Cardiac muscle cell (in vitro differentiated cells and primary cell): ENCODE results near the gene FAM9C. TPM values are rescaled to one million over a fixed set of nuclear protein-coding genes. Genes with fewer than 3 reads are reported as not detected.

ENCODE experiments used
- DNase-seq, 2 donors: peaks; one replicate each; pipeline versions ENCODE4 v3.0.0 to v3.0.0-alpha.2; 2010 to 2017; ENCODE audit warnings: low read depth in 1 of 2, low spot score in 1 of 2
- H3K27ac ChIP-seq: fragments of 200-600 bp; sonication (generic); 2 replicates; pipeline ENCODE4 v1.5.1; 2016
- H3K27me3 ChIP-seq: fragments of 200-600 bp; sonication (generic); 2 replicates; pipeline ENCODE4 v1.6.0; 2016; ENCODE audit warnings: control low read depth
- H3K36me3 ChIP-seq: fragments of 200-600 bp; sonication (generic); 2 replicates; pipeline ENCODE4 v1.5.1; 2016; ENCODE audit warnings: control low read depth
- H3K4me1 ChIP-seq: fragments of 200-600 bp; sonication (generic); 2 replicates; pipeline ENCODE4 v1.8.1; 2017; ENCODE audit warnings: low read depth, mild to moderate bottlenecking, mixed run types
- H3K4me3 ChIP-seq: fragments of 200-600 bp; sonication (generic); 2 replicates; pipeline ENCODE4 v1.5.1; 2016; ENCODE audit warnings: mild to moderate bottlenecking
- H3K9me3 ChIP-seq: fragments of 200-600 bp; sonication (generic); 2 replicates; pipeline ENCODE4 v1.5.1; 2017; ENCODE audit warnings: low read depth, mild to moderate bottlenecking, control low read depth
- polyA plus RNA-seq: library from polyadenylated mRNA; unstranded; fragments of >200 nt; fragmentation: Nextera tagmentation; extraction: Ambion mirVana; gene quantifications from 2 replicates; pipeline ENCODE4 v1.2.1, GENCODE V29; 2016
- total RNA-seq: library from RNA; depleted of rRNA; stranded (reverse); fragments of >200 nt; gene quantifications from 2 replicates; pipeline ENCODE4 v1.2.3, GENCODE V29; 2016
- TF ChIP-seq, protein P1 (sequence below): IDR thresholded peaks from 2 replicates; pipeline ENCODE4 v1.5.1; 2012; ENCODE audit warnings: low read depth, mild to moderate bottlenecking, low read length

Gene FAM9C
- total and polyA plus RNA-seq, 2 experiments from 2014 or later, result not detected

DNA sequence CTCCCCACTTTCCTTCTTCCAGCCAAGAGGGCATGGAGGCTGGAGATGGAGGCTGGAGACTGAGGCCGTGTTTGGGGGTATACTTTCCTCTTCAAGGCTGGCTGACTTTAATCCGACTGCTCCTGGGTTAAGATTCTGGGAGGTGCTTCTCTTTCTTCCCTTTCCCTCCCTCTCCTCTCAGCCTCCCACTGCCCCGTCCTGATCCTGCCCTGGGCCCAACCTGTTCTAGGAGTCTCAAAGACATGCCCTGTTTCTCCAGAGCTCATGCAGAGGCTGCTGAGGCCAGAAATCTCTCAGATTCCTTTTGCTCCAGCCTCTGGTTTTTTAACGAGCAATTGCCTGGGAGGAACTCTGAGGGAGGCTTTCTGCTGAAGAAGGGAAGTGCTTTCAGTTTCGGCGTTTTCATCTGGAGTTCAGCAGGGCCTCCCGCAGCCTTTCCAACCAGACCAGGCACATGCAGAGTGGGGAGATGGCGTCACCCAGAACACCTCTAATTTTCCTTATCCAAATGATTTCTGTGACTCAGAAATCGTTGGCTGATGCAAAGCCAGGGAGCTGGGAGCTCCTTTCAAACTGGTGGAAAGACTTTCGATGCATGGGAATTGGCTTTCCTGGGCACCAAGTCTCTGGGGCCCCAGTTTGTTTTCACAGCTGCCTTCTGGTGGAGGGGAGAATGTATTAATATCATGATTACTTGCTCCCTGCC is 34.5 kb upstream of the FAM9C start:
- TF ChIP-seq, protein P1, sequence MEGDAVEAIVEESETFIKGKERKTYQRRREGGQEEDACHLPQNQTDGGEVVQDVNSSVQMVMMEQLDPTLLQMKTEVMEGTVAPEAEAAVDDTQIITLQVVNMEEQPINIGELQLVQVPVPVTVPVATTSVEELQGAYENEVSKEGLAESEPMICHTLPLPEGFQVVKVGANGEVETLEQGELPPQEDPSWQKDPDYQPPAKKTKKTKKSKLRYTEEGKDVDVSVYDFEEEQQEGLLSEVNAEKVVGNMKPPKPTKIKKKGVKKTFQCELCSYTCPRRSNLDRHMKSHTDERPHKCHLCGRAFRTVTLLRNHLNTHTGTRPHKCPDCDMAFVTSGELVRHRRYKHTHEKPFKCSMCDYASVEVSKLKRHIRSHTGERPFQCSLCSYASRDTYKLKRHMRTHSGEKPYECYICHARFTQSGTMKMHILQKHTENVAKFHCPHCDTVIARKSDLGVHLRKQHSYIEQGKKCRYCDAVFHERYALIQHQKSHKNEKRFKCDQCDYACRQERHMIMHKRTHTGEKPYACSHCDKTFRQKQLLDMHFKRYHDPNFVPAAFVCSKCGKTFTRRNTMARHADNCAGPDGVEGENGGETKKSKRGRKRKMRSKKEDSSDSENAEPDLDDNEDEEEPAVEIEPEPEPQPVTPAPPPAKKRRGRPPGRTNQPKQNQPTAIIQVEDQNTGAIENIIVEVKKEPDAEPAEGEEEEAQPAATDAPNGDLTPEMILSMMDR, result no peak
- Histone ChIP-seq H3K4me1 (no peaks in the 10 kb centered on the region), H3K27me3 (no peaks in the 10 kb centered on the region), H3K4me3 (no peak overlapping the region), H3K36me3 (no peaks in the 10 kb centered on the region), H3K9me3 (peaks cover 3% of the 10 kb centered on the region), H3K27ac (no peak overlapping the region)
- DNase-seq, result peak in 1 of 2 donors; percentile 85

DNA sequence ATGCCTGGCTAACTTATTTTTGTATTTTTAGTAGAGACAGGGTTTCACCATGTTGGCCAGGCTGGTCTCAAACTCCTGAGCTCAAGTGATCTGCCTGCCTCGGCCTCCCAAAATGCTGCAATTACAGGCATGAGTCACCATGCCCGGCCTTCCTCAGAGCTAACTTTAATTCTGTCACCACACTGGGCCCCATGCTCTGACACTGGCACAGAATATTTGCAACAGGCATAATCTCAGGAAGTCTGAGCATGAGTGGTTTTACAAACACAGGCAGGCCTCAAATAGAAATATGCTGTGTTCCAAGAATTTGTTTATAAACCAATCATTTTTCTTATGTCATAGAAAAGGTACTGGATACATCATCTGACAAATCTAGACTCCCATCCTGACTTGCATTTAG is 32.7 kb upstream of the FAM9C start:
- no peak for DNase-seq
- Histone ChIP-seq H3K36me3 (no peaks in the 10 kb centered on the region), H3K9me3 (peaks cover 3% of the 10 kb centered on the region), H3K27ac (no peak overlapping the region), H3K4me3 (no peak overlapping the region), H3K4me1 (no peaks in the 10 kb centered on the region), H3K27me3 (no peaks in the 10 kb centered on the region)
- TF ChIP-seq, protein P1, result no peak

DNA sequence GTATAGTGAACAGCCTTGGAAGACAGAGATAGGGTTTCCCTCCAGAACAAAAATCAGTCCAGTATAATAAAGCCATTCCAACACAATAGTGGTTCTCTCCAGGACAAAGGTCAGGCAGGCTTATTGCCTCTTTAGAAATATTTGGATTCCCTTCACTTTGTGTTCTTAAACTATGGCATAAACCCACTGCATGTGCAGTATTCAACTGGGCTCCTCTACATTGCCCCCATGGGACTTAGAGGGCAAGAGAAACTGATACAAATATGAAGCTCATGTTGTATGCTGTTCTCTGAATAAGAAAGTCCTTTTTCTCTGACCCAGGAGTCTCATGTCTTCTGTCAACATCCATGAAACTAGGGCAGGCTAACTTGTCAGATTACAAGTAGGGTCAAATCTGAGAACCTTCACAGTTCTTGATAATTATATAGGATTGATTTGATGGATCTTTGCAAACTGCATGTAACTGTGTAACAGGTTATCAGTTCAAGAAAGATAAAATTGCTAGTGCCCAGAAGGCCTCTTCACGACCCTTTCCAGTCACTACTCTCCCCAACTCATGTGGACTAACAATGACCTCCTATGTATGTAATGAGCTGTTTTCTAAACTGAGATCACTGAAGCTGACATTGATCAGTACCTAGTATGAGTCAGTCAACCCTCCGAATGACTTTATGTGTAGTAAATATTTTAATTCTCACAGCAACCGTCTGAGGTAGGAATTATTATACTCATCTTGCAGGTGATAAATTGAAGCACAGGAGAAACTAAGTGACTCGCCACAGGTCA is 31.9 kb upstream of the FAM9C start:
- H3K36me3 ChIP-seq, result no peaks in the 10 kb centered on the region
- H3K27ac ChIP-seq, result no peak overlapping the region
- no peaks in the 10 kb centered on the region for H3K27me3 ChIP-seq
- TF ChIP-seq, protein P1, result no peak
- DNase-seq, result no peak
- no peak overlapping the region for H3K4me3 ChIP-seq
- H3K4me1 ChIP-seq, result no peaks in the 10 kb centered on the region
- H3K9me3 ChIP-seq, result peaks cover 3% of the 10 kb centered on the region

DNA sequence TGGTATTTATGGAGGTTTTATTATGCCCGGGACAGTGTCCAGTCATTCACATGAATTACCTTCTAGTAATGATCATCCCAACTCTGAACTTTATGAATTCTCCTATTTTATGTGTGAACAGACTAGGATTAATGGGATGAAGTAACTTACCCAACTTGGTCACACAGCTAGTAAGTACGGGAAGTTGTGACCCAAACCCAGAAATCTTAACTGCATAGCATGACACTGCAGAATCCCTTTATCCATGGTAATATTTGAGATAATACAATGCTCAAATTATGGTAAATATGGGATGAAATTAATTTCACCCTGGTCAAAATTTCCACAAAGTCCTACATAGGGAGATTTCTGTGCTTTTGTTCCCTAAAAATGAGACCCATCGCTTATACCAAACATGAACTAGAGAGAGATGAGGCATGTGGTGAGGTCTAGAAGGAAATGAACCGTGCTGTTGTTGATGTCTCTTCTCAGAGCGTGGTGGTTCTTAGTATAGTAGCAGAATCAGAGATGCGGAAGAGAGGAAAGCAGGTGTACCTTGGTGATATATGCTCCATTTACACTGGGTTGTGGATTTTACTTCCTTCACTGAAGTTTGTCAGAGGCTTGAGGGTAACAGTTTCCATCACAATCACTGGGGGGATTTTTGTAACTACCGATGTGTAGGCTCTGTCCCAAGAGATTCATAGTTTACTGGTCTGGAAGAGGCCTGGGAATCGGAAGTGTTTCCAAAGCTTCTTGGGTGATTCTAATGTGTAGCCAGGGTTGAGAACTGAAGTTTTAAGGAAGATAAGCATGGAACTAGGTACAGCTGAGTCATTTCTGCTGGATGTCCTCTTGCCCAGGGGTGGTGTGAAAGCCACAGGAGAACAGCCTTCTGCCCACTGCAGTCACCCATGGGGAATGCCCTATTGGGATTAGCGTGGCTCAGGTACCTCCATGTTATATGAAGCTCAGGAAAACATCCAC is 30.2 kb upstream of the FAM9C start:
- Histone ChIP-seq H3K4me1 (no peaks in the 10 kb centered on the region), H3K36me3 (no peaks in the 10 kb centered on the region), H3K27ac (no peak overlapping the region), H3K9me3 (no peaks in the 10 kb centered on the region), H3K27me3 (no peaks in the 10 kb centered on the region), H3K4me3 (no peak overlapping the region)
- TF ChIP-seq, protein P1, result no peak
- DNase-seq, result no peak

DNA sequence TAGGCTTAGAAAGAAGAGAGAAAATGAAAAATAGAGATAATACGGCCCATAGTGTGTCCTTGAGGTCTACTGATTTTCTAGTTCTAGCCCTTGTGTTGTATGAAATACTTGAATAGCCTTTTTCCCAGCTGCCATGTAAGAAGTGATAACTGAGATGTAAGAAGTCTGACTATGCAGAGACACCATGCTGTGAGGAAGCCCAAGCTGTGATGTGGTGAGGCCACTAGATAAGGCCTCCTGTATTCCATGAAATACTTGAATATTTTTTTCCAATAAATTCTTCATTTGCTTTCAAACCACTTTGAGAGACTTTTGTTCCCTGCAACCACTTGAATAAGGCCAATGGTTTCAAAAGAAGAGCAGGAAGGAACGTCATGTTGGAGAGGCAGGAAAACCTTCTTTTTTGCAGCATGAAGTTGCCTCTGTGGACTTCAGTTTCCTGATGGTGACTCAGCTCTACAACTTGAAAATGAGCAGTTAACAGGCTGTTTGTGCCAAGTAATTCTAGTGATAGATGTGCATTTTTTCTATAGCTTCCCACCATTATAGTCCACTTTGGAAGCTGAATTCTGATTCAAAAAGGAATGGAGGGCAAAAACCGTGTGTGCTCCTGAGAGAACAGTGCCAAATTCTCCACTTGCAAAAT is 25.5 kb upstream of the FAM9C start:
- H3K27ac ChIP-seq, result no peak overlapping the region

More for the DNA sequence above, 25.5 kb upstream of the FAM9C start:
- Histone ChIP-seq H3K9me3 (no peaks in the 10 kb centered on the region), H3K36me3 (no peaks in the 10 kb centered on the region), H3K4me3 (no peak overlapping the region), H3K4me1 (no peaks in the 10 kb centered on the region), H3K27me3 (no peaks in the 10 kb centered on the region)
- TF ChIP-seq, protein P1, result no peak
- peak in 1 of 2 donors; percentile 37 for DNase-seq
